Measurements from ENCODE around the gene SFTA2.

SFTA2 gene

GRCh38 chr6:30960907-30961673 is 29.1 kb upstream of the SFTA2 start:
- no peak overlapping the region for H3K4me3 ChIP-seq (ENCODE audit: low read length)
- no peaks in the 10 kb centered on the region for H3K9me3 ChIP-seq (ENCODE audit: control insufficient read depth, low read length)
- no peaks in the 10 kb centered on the region for H3K27me3 ChIP-seq (ENCODE audit: control insufficient read depth, insufficient read depth, low read length)
- H3K4me1 ChIP-seq (ENCODE audit: control insufficient read depth, insufficient read depth, low read length) = peaks cover 5% of the 10 kb centered on the region
- H3K36me3 ChIP-seq (ENCODE audit: control insufficient read depth, insufficient read depth, low read length) = no peaks in the 10 kb centered on the region
- H3K9ac ChIP-seq (ENCODE audit: low read length) = no peak overlapping the region

- Histone ChIP-seq H3K9ac (ENCODE audit: low read length) (no peak overlapping the region), H3K4me1 (ENCODE audit: control insufficient read depth, insufficient read depth, low read length) (peaks cover 17% of the 10 kb centered on the region), H3K9me3 (ENCODE audit: control insufficient read depth, low read length) (no peaks in the 10 kb centered on the region), H3K36me3 (ENCODE audit: control insufficient read depth, insufficient read depth, low read length) (no peaks in the 10 kb centered on the region), H3K27me3 (ENCODE audit: control insufficient read depth, insufficient read depth, low read length) (no peaks in the 10 kb centered on the region), H3K4me3 (ENCODE audit: low read length) (no peak overlapping the region)
Measured at GRCh38 chr6:30957716-30958115, 25.7 kb upstream of the SFTA2 start.

GRCh38 chr6:30955367-30956042 is 23.5 kb upstream of the SFTA2 start:
- no peaks in the 10 kb centered on the region for H3K9me3 ChIP-seq (ENCODE audit: control insufficient read depth, low read length)
- peak overlapping the region; percentile 29 for H3K4me3 ChIP-seq (ENCODE audit: low read length)
- H3K36me3 ChIP-seq (ENCODE audit: control insufficient read depth, insufficient read depth, low read length) = peaks cover 13% of the 10 kb centered on the region
- H3K9ac ChIP-seq (ENCODE audit: low read length) = peak overlapping the region; percentile 66
- H3K4me1 ChIP-seq (ENCODE audit: control insufficient read depth, insufficient read depth, low read length) = peaks cover 17% of the 10 kb centered on the region
- no peaks in the 10 kb centered on the region for H3K27me3 ChIP-seq (ENCODE audit: control insufficient read depth, insufficient read depth, low read length)

DNA sequence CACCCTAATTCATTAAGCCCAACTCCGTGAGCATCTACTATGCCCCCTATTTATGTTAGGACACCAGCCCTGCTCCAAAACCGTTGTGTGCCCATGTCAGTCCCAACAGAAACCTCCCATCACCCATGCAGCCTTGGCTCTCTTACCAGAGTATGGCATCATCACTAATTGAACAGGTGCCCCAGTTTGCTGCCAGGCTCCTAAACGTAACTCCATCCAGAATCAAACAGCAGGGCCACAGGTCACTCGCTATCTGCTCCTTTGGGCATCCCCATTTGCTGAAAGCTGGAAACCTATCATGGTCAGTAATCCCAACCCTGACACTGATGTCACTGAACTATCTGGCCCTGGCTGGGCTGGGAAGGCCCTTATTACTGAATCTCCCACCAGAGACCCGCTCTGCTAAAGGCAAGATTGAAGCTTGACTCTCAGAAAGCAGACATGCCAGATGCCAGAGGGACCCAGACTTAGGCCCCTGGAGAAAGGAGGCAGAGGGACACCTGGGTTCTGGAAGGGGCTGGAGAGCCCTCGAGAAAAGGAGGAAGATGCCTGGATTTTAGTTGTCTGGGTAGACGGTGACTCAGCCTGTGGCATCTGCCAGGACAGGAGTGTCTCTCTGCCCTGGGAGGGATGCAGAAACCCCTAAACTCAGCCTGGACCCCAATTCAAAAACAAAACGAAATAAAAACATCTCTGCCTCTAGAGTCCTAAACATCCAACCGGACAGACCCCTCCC is 22.8 kb upstream of the SFTA2 start:
- Histone ChIP-seq H3K27me3 (ENCODE audit: control insufficient read depth, insufficient read depth, low read length) (no peaks in the 10 kb centered on the region), H3K4me3 (ENCODE audit: low read length) (peak overlapping the region; percentile 29), H3K36me3 (ENCODE audit: control insufficient read depth, insufficient read depth, low read length) (peaks cover 13% of the 10 kb centered on the region), H3K9ac (ENCODE audit: low read length) (peak overlapping the region; percentile 66), H3K4me1 (ENCODE audit: control insufficient read depth, insufficient read depth, low read length) (peaks cover 17% of the 10 kb centered on the region), H3K9me3 (ENCODE audit: control insufficient read depth, low read length) (no peaks in the 10 kb centered on the region)

DNA sequence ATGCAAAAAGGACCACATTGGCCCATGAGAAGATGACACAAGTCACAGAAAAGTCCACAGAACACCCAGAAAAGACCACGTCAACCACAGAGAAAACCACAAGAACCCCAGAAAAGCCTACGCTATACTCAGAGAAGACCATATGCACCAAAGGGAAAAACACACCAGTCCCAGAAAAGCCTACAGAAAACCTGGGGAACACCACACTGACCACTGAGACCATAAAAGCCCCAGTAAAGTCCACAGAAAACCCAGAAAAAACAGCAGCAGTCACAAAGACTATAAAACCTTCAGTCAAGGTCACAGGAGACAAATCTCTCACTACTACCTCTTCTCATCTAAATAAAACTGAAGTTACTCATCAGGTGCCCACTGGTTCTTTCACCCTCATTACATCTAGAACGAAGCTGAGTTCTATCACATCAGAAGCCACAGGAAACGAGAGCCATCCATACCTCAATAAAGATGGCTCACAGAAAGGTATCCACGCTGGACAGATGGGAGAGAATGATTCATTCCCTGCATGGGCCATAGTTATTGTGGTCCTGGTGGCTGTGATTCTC is 20.0 kb upstream of the SFTA2 start:
- Histone ChIP-seq H3K9me3 (ENCODE audit: control insufficient read depth, low read length) (no peaks in the 10 kb centered on the region), H3K4me1 (ENCODE audit: control insufficient read depth, insufficient read depth, low read length) (peaks cover 21% of the 10 kb centered on the region), H3K9ac (ENCODE audit: low read length) (no peak overlapping the region), H3K36me3 (ENCODE audit: control insufficient read depth, insufficient read depth, low read length) (peaks cover 13% of the 10 kb centered on the region), H3K4me3 (ENCODE audit: low read length) (no peak overlapping the region), H3K27me3 (ENCODE audit: control insufficient read depth, insufficient read depth, low read length) (no peaks in the 10 kb centered on the region)

GRCh38 chr6:30948811-30949210 is 16.8 kb upstream of the SFTA2 start:
- no peaks in the 10 kb centered on the region for H3K27me3 ChIP-seq (ENCODE audit: control insufficient read depth, insufficient read depth, low read length)
- H3K36me3 ChIP-seq (ENCODE audit: control insufficient read depth, insufficient read depth, low read length) = peaks cover 16% of the 10 kb centered on the region
- H3K9me3 ChIP-seq (ENCODE audit: control insufficient read depth, low read length) = no peaks in the 10 kb centered on the region
- H3K4me3 ChIP-seq (ENCODE audit: low read length) = no peak overlapping the region
- no peak overlapping the region for H3K9ac ChIP-seq (ENCODE audit: low read length)
- H3K4me1 ChIP-seq (ENCODE audit: control insufficient read depth, insufficient read depth, low read length) = peaks cover 16% of the 10 kb centered on the region

DNA sequence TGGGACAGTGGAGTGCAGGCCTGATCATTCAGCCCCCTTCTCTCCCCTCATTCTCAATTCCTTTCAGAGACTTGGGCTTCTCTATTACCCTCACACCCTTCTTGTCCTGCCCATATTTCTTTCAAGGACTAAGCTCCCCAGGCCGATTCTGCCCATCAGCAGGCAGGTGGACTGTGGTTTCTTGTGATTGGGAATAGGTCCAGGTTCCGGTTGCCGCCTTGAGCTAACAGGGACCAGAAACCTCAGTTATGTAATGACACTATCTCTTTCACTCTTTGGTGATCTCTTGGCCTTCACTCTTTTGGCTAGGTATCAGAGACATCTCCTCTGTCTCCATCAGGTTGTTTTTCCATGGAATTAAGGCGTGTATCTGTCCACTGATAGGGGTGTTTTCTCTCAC is 15.3 kb upstream of the SFTA2 start:
- Histone ChIP-seq H3K9ac (ENCODE audit: low read length) (no peak overlapping the region), H3K36me3 (ENCODE audit: control insufficient read depth, insufficient read depth, low read length) (peaks cover 22% of the 10 kb centered on the region), H3K4me1 (ENCODE audit: control insufficient read depth, insufficient read depth, low read length) (peaks cover 26% of the 10 kb centered on the region), H3K27me3 (ENCODE audit: control insufficient read depth, insufficient read depth, low read length) (peaks cover 6% of the 10 kb centered on the region), H3K4me3 (ENCODE audit: low read length) (no peak overlapping the region), H3K9me3 (ENCODE audit: control insufficient read depth, low read length) (no peaks in the 10 kb centered on the region)

GRCh38 chr6:30945281-30945680 is 13.3 kb upstream of the SFTA2 start:
- H3K4me3 ChIP-seq (ENCODE audit: low read length) = no peak overlapping the region

GRCh38 chr6:30944051-30944450 is 12.1 kb upstream of the SFTA2 start:
- H3K9ac ChIP-seq (ENCODE audit: low read length) = no peak overlapping the region
- H3K36me3 ChIP-seq (ENCODE audit: control insufficient read depth, insufficient read depth, low read length) = peaks cover 14% of the 10 kb centered on the region
- no peak overlapping the region for H3K4me3 ChIP-seq (ENCODE audit: low read length)
- H3K27me3 ChIP-seq (ENCODE audit: control insufficient read depth, insufficient read depth, low read length) = peaks cover 6% of the 10 kb centered on the region
- peaks cover 42% of the 10 kb centered on the region for H3K4me1 ChIP-seq (ENCODE audit: control insufficient read depth, insufficient read depth, low read length)
- H3K9me3 ChIP-seq (ENCODE audit: control insufficient read depth, low read length) = no peaks in the 10 kb centered on the region

More at GRCh38 chr6:30945281-30945680, 13.3 kb upstream of the SFTA2 start:
- Histone ChIP-seq H3K9ac (ENCODE audit: low read length) (no peak overlapping the region), H3K9me3 (ENCODE audit: control insufficient read depth, low read length) (no peaks in the 10 kb centered on the region), H3K27me3 (ENCODE audit: control insufficient read depth, insufficient read depth, low read length) (peaks cover 6% of the 10 kb centered on the region), H3K36me3 (ENCODE audit: control insufficient read depth, insufficient read depth, low read length) (peaks cover 14% of the 10 kb centered on the region), H3K4me1 (ENCODE audit: control insufficient read depth, insufficient read depth, low read length) (peaks cover 31% of the 10 kb centered on the region)

GRCh38 chr6:30942338-30943060 is 10.5 kb upstream of the SFTA2 start:
- Histone ChIP-seq H3K36me3 (ENCODE audit: control insufficient read depth, insufficient read depth, low read length) (peaks cover 14% of the 10 kb centered on the region), H3K4me3 (ENCODE audit: low read length) (peak overlapping the region; percentile 48), H3K27me3 (ENCODE audit: control insufficient read depth, insufficient read depth, low read length) (peaks cover 6% of the 10 kb centered on the region), H3K9me3 (ENCODE audit: control insufficient read depth, low read length) (no peaks in the 10 kb centered on the region), H3K4me1 (ENCODE audit: control insufficient read depth, insufficient read depth, low read length) (peaks cover 57% of the 10 kb centered on the region), H3K9ac (ENCODE audit: low read length) (peak overlapping the region; percentile 84)

DNA sequence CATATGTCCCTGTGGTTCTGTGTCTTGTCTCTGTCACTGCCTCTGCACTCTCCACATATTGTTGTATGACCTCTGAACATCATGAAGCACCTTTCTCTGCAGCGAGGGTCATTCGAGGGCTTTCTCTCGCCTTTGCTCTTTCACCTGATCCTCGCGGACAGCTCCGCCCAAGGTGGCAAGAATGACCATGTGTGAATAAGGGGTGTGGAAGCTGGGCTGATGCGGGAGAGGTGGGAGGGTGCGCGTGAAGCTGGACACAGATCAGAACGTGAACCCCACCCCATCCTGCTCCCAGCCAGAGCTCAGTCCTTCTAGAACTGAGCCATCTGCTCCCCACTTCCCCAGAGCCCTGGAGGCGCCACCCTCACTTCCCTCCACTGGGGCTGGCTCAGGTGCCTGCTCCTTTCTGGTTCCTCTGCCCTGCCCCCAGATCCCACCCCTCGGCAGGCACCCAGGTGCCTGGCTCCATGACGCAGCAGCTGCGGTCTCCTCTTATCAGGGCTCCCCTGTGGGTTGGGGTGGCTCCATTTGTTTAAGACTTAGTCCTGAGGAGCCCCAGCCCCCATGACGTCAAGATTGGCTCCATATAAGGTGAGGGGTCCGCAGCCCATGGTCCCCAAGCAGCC is 8.5 kb upstream of the SFTA2 start, which contains the start of gene MUCL3:
Gene MUCL3, plus strand, starts transcription at position 613 of the 626 bp plus-strand sequence. CDS start 27 bp downstream, outside the sequence.
- peak within 1 kb of the TSS; percentile 48 for H3K4me3 ChIP-seq (ENCODE audit: low read length)
- H3K9me3 ChIP-seq (ENCODE audit: control insufficient read depth, low read length) = no peaks in the 10 kb centered on the region
- H3K27me3 ChIP-seq (ENCODE audit: control insufficient read depth, insufficient read depth, low read length) = peaks cover 6% of the 10 kb centered on the region
- peaks cover 56% of the 10 kb centered on the region for H3K4me1 ChIP-seq (ENCODE audit: control insufficient read depth, insufficient read depth, low read length)
- peaks cover 10% of the 10 kb centered on the region for H3K36me3 ChIP-seq (ENCODE audit: control insufficient read depth, insufficient read depth, low read length)
- peak within 1 kb of the TSS; percentile 84 for H3K9ac ChIP-seq (ENCODE audit: low read length)

All from mucosa of stomach (tissue), 1 donor.